HCT116 (cell line): ENCODE results near the gene BRINP3.

Experiments used
- EZH2phosphoT487 ChIP-seq: fragments of 200-600 bp; IDR thresholded peaks from 2 replicates; pipeline ENCODE4 v1.6.1; 2018; ENCODE audit warnings: antibody characterized with exemption, borderline replicate concordance
- SP1 ChIP-seq: IDR thresholded peaks from 2 replicates; pipeline ENCODE4 v1.6.1; 2012; ENCODE audit warnings: low read depth
- TF ChIP-seq, protein P1 (sequence below), 3 experiments: fragments of 200-600 bp in 1 of 3; sonication (generic) in 1 of 3; IDR thresholded peaks in 2 of 3; conservative IDR thresholded peaks in 1 of 3; 2 replicates each; pipeline ENCODE4 v1.5.1; 2012 to 2017; ENCODE audit warnings: low read depth in 2 of 3, low read length in 2 of 3, antibody characterized with exemption in 1 of 3, borderline replicate concordance in 1 of 3, control low read depth in 1 of 3, mild to moderate bottlenecking in 1 of 3, mixed read lengths in 1 of 3, mixed run types in 1 of 3, moderate library complexity in 1 of 3; ENCODE audit not compliant: insufficient read depth in 1 of 3

DNA sequence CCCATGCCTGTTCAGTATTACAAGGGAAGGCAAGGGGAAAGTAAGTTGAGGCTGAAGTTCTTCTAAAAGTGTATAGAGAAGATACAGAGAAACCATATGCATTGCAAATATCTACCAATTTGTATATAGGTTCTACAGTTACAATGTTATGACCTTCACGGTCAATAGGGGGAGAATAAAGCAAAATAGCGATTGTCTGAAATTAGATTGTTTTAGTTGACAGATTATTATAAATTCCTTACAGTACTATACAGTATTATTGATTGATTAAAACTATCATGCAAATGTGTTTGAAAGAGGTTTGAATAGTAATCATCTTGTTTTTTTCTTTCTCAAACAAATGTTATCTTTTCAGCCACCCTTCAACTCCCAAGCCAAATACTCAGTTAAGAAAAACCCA lies 13.7 kb upstream of the BRINP3 start:
- TF ChIP-seq EZH2phosphoT487 (no peak), SP1 (no peak)
- TF ChIP-seq, protein P1, sequence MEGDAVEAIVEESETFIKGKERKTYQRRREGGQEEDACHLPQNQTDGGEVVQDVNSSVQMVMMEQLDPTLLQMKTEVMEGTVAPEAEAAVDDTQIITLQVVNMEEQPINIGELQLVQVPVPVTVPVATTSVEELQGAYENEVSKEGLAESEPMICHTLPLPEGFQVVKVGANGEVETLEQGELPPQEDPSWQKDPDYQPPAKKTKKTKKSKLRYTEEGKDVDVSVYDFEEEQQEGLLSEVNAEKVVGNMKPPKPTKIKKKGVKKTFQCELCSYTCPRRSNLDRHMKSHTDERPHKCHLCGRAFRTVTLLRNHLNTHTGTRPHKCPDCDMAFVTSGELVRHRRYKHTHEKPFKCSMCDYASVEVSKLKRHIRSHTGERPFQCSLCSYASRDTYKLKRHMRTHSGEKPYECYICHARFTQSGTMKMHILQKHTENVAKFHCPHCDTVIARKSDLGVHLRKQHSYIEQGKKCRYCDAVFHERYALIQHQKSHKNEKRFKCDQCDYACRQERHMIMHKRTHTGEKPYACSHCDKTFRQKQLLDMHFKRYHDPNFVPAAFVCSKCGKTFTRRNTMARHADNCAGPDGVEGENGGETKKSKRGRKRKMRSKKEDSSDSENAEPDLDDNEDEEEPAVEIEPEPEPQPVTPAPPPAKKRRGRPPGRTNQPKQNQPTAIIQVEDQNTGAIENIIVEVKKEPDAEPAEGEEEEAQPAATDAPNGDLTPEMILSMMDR (IDR thresholded peaks at IDR 0.05 in 2 of 3, conservative IDR thresholded peaks at IDR 0.05 in 1 of 3; ENCODE audit: borderline replicate concordance in 1 of 3, insufficient read depth in 1 of 3, low read depth in 2 of 3, low read length in 2 of 3) = peak in 2 of 3 experiments; percentile 7 to 20; a peak in 1 of 6 replicates
